ENCODE data around the gene RREB1.

RREB1 gene

DNA sequence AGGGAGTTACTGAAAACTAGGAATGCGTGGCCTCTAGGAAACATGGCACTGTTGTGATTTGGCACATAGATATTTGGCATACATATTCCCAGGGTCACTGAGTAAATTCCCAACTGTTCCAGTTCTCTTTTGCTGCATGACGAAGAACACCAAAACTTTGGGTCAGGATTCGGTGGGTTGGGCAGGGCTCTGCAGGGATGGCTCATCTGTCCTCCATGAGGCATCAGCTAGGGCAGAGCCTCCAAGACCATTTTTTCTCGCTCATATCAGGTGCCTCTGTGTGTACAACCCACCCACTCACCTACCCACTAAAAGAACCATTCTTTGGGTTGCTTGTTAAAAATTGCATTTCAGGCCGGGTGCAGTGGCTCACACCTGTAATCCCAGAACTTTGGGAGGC lies 148.2 kb downstream of the RREB1 start:
- no peak overlapping the region for H3K27ac Mint-ChIP-seq
- DNase-seq: no peak
- peaks cover 43% of the 10 kb centered on the region for H3K4me1 Mint-ChIP-seq
- H3K27me3 Mint-ChIP-seq (ENCODE audit: low read depth, poor library complexity): peaks cover 3% of the 10 kb centered on the region
- peaks cover 28% of the 10 kb centered on the region for H3K9me3 Mint-ChIP-seq
- no peak overlapping the region for H3K4me3 Mint-ChIP-seq
- TF ChIP-seq, protein P1, sequence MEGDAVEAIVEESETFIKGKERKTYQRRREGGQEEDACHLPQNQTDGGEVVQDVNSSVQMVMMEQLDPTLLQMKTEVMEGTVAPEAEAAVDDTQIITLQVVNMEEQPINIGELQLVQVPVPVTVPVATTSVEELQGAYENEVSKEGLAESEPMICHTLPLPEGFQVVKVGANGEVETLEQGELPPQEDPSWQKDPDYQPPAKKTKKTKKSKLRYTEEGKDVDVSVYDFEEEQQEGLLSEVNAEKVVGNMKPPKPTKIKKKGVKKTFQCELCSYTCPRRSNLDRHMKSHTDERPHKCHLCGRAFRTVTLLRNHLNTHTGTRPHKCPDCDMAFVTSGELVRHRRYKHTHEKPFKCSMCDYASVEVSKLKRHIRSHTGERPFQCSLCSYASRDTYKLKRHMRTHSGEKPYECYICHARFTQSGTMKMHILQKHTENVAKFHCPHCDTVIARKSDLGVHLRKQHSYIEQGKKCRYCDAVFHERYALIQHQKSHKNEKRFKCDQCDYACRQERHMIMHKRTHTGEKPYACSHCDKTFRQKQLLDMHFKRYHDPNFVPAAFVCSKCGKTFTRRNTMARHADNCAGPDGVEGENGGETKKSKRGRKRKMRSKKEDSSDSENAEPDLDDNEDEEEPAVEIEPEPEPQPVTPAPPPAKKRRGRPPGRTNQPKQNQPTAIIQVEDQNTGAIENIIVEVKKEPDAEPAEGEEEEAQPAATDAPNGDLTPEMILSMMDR (IDR thresholded peaks at IDR 0.05): no peak
- peaks cover 5% of the 10 kb centered on the region for H3K36me3 Mint-ChIP-seq (ENCODE audit: low read depth)

DNA sequence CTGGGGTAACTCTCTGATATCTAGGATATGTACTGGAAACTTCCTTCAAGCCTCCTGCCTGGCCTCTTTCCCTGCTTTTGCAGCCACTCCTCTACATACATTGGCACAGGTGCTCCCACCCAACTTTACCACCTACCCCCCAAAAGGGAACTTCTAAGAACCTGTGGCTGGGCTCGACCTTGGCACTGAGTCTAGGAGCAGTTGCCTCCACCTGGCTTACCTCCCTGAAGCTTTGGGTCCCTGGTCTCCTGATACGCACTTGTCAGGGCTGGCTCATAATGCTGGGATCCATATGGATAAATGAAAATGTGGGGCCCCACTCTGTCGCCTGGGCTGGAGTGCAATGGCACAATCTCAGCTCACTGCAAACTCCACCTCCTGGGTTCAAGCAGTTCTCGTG lies 149.0 kb downstream of the RREB1 start:
- Mint-ChIP-seq H3K36me3 (ENCODE audit: low read depth) (peaks cover 5% of the 10 kb centered on the region), H3K27me3 (ENCODE audit: low read depth, poor library complexity) (peaks cover 3% of the 10 kb centered on the region), H3K4me3 (no peak overlapping the region), H3K9me3 (peaks cover 28% of the 10 kb centered on the region), H3K27ac (no peak overlapping the region), H3K4me1 (peaks cover 45% of the 10 kb centered on the region)
- DNase-seq: no peak
- TF ChIP-seq, protein P1 (IDR thresholded peaks at IDR 0.05): no peak

DNA sequence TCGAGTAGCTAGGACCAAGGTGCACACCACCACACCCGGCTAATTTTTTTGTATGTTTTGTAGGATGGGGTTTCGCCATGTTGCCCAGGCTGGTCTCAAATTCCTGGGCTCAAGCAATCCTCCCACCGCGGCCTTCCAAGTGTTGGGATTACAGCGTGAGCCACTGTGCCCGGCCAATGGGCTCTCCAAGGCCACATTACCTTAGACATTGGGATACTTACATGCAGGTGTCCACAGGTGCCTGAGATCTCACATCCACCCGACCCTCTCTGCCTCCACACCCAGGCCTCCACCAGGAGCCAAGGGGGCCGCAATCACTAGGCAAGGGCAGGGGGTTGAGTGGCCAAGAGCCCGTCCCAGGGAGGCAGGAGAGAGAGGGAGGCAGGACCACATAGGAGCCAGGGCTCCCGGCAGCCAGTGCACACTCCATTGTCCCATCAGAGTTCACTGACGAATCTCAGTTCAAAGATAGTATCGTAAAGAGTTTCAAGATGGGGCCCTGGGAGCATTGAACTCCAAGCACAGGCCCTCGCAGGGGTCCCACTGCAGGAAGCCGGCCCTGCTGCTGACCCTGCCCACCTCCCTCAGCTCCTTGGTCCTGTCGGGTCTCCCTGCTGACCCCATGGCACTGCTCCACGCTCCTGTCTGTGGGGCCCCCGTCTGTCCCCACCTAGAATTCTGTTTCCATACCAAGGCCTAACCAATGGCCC lies 149.9 kb downstream of the RREB1 start:
- Mint-ChIP-seq H3K27me3 (ENCODE audit: low read depth, poor library complexity) (peaks cover 3% of the 10 kb centered on the region), H3K9me3 (peaks cover 28% of the 10 kb centered on the region), H3K4me1 (peaks cover 52% of the 10 kb centered on the region), H3K27ac (peak overlapping the region; percentile 88), H3K4me3 (peak overlapping the region; percentile 28), H3K36me3 (ENCODE audit: low read depth) (peaks cover 5% of the 10 kb centered on the region)
- DNase-seq: no peak
- TF ChIP-seq, protein P1 (IDR thresholded peaks at IDR 0.05): no peak

DNA sequence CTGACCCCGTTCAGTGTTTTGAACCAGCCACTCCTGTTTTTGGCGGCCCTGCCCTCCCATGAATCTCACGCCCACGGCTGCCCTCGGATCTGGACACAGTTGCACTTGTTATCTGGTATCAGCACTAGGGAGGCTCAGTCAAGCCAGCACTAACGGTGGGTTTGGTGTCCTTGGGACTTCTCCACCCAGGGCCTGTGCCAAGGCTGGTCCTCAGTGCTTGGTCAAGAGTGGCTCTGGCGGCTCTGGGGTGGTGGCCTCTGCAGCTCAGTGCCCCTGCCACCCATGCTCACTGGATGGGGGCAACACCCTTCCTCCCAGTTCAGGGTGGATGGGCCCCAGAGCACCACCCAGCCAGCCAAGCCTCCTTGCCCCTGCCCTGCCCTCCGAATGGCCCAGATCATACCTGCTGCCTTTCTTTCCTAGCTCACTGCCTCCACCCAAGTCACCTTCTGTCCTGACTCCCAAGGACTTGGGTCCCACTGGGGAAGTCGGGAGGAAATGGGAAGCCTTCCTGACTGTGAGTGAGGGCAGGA lies 150.5 kb downstream of the RREB1 start:
- Mint-ChIP-seq H3K27me3 (ENCODE audit: low read depth, poor library complexity) (peaks cover 3% of the 10 kb centered on the region), H3K27ac (peak overlapping the region; percentile 88), H3K4me1 (peaks cover 52% of the 10 kb centered on the region), H3K36me3 (ENCODE audit: low read depth) (peaks cover 5% of the 10 kb centered on the region), H3K4me3 (peak overlapping the region; percentile 28), H3K9me3 (peaks cover 28% of the 10 kb centered on the region)
- TF ChIP-seq, protein P1 (IDR thresholded peaks at IDR 0.05): no peak
- no peak for DNase-seq

DNA sequence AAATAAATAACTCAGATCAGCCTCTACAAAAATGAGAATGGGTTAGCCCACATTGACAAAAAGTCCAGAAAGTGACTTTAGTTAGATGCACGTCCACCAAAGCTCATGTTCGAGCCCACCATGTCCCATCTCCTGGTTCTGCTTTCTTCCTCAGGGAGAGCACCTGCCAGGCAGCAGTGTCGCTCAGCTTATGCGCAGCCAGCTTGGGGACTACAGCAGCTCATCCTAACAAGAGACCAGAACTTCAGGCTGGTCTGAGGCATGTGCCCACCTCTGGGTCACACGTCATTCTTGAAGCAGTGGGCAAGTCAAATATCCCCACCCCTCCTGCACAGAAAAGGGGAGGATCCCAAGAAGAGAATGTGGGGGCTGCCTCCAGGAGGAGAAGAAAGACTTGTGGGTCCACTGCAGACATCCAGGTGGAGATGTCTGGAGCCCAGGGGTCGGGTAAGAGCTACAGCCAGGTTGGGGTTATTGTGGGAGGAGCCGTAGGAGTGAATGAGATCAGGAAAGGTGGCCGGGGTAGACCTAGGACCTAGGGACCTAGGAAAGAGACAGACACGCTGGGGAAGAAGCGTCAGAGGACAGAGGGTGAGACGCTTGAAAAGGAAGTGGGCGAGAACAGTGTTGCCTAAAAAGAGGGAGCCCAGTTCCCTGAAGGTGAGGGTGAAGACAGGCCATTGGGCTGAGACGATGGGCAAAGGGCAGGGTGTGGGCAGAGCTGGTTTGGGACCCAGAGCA lies 152.7 kb downstream of the RREB1 start:
- TF ChIP-seq, protein P1 (IDR thresholded peaks at IDR 0.05): no peak
- DNase-seq: no peak
- Mint-ChIP-seq H3K4me3 (peak overlapping the region; percentile 87), H3K27me3 (ENCODE audit: low read depth, poor library complexity) (peaks cover 3% of the 10 kb centered on the region), H3K36me3 (ENCODE audit: low read depth) (peaks cover 5% of the 10 kb centered on the region), H3K27ac (peak overlapping the region; percentile 94), H3K4me1 (peaks cover 48% of the 10 kb centered on the region), H3K9me3 (peaks cover 24% of the 10 kb centered on the region)

Measured in nephron progenitor cell (in vitro differentiated cells).